Measurements from ENCODE around the gene VPS29.

Gene VPS29

GRCh38 chr12:110444455-110444854, 57.5 kb downstream of the VPS29 start:
- DNase-seq: no peak

Data from NCI-H510A treated with DMSO at 0.1 percent for 48 hours (cell line).